ENCODE measurements around the gene ANAPC13. TPM values are rescaled to one million over a fixed set of nuclear protein-coding genes. Genes with fewer than 3 reads are reported as not detected.

Gene ANAPC13
- total and polyA plus RNA-seq, 2 of the 13 experiments (the other 11 are each of a cell fraction or from before 2014, with no cell fraction given) = 48.7 to 69.1 TPM

GRCh38 chr3:134485718-134486576, at the start of gene ANAPC13, which contains the start of gene CEP63 (continued):
- no peak; the same call in none of the 2 replicates for TF ChIP-seq ZZZ3 (CRISPR knock-in tag; IDR thresholded peaks at IDR 0.05; ENCODE audit: borderline replicate concordance)
- TF ChIP-seq, protein P1, sequence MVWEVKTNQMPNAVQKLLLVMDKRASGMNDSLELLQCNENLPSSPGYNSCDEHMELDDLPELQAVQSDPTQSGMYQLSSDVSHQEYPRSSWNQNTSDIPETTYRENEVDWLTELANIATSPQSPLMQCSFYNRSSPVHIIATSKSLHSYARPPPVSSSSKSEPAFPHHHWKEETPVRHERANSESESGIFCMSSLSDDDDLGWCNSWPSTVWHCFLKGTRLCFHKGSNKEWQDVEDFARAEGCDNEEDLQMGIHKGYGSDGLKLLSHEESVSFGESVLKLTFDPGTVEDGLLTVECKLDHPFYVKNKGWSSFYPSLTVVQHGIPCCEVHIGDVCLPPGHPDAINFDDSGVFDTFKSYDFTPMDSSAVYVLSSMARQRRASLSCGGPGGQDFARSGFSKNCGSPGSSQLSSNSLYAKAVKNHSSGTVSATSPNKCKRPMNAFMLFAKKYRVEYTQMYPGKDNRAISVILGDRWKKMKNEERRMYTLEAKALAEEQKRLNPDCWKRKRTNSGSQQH (CRISPR knock-in tag; IDR thresholded peaks at IDR 0.05; ENCODE audit: low read depth) = no peak; the same call in 1 of the 2 replicates
- TF ChIP-seq, protein P2, sequence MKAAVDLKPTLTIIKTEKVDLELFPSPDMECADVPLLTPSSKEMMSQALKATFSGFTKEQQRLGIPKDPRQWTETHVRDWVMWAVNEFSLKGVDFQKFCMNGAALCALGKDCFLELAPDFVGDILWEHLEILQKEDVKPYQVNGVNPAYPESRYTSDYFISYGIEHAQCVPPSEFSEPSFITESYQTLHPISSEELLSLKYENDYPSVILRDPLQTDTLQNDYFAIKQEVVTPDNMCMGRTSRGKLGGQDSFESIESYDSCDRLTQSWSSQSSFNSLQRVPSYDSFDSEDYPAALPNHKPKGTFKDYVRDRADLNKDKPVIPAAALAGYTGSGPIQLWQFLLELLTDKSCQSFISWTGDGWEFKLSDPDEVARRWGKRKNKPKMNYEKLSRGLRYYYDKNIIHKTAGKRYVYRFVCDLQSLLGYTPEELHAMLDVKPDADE (CRISPR knock-in tag; IDR thresholded peaks at IDR 0.05) = 0 out of 2 replicates have a peak, but pooled peaks have one; percentile 73
- TF ChIP-seq NR3C1 (CRISPR knock-in tag; IDR thresholded peaks at IDR 0.05) = no peak
- peak; percentile 84; the same call in 1 of the 2 replicates for TF ChIP-seq ZNF225 (CRISPR knock-in tag; IDR thresholded peaks at IDR 0.05)
- peak; percentile 90 for TF ChIP-seq ZNF343 (CRISPR knock-in tag; IDR thresholded peaks at IDR 0.05)
- no peak for TF ChIP-seq ZNF124 (CRISPR knock-in tag; IDR thresholded peaks at IDR 0.05)
- TF ChIP-seq, protein P3, sequence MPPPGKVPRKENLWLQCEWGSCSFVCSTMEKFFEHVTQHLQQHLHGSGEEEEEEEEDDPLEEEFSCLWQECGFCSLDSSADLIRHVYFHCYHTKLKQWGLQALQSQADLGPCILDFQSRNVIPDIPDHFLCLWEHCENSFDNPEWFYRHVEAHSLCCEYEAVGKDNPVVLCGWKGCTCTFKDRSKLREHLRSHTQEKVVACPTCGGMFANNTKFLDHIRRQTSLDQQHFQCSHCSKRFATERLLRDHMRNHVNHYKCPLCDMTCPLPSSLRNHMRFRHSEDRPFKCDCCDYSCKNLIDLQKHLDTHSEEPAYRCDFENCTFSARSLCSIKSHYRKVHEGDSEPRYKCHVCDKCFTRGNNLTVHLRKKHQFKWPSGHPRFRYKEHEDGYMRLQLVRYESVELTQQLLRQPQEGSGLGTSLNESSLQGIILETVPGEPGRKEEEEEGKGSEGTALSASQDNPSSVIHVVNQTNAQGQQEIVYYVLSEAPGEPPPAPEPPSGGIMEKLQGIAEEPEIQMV (CRISPR knock-in tag; IDR thresholded peaks at IDR 0.05; ENCODE audit: low read depth) = peak; percentile 62; the same call in 1 of the 2 replicates
- TF ChIP-seq IRX3 (CRISPR knock-in tag; IDR thresholded peaks at IDR 0.05; ENCODE audit: borderline replicate concordance, low read depth) = 0 out of 2 replicates have a peak, but pooled peaks have one; percentile 29
- TF ChIP-seq CEBPZ (IDR thresholded peaks at IDR 0.05; ENCODE audit: low read length) = no peak
- TF ChIP-seq ZNF615 (CRISPR knock-in tag; IDR thresholded peaks at IDR 0.05; ENCODE audit: borderline replicate concordance) = no peak
- no peak for TF ChIP-seq U2AF1 (optimal IDR thresholded peaks at IDR 0.05; ENCODE audit: low read depth, low read length)
- TF ChIP-seq FOXK1 (CRISPR knock-in tag; IDR thresholded peaks at IDR 0.05; ENCODE audit: borderline replicate concordance, low read depth) = peak; percentile 32; the same call in 1 of the 2 replicates
- peak; percentile 24; the same call in 1 of the 2 replicates for TF ChIP-seq ZNF703 (CRISPR knock-in tag; IDR thresholded peaks at IDR 0.05; ENCODE audit: borderline replicate concordance)
- peak; percentile 56 for TF ChIP-seq DR1 (CRISPR knock-in tag; IDR thresholded peaks at IDR 0.05)
- TF ChIP-seq ZBTB37 (CRISPR knock-in tag; IDR thresholded peaks at IDR 0.05) = no peak
- no peak for TF ChIP-seq SMYD3 (CRISPR knock-in tag; IDR thresholded peaks at IDR 0.05)
- peak; percentile 93 for TF ChIP-seq BHLHE40 (IDR thresholded peaks at IDR 0.05; ENCODE audit: low read length)
- peak; percentile 66; the same call in 1 of the 2 replicates for TF ChIP-seq ZNF30 (CRISPR knock-in tag; IDR thresholded peaks at IDR 0.05)
- peak; percentile 82 for TF ChIP-seq MYC (CRISPR knock-in tag; IDR thresholded peaks at IDR 0.05; ENCODE audit: borderline replicate concordance)

Measured in HepG2 (cell line).